T-helper 1 cell treated with Interleukin-12 subunit alpha and Interleukin-12 subunit beta and Interleukin-4 antibody, amounts not matched to agents 30 ng/mL and 1 ng/mL, for 36 hours (primary cell): Measurements from ENCODE around the gene SPOCK1. TPM values are rescaled to one million over a fixed set of nuclear protein-coding genes. Genes with fewer than 3 reads are reported as not detected.

ENCODE experiments used
- intact Hi-C: fragments of 100-400 bp; cut with micrococcal nuclease; formaldehyde crosslinking; loops from one replicate; pipeline ENCODE4 v1.15.1; 2024
- total RNA-seq: library from RNA; stranded (reverse); gene quantifications from 2 replicates; pipeline ENCODE4 v1.2.3, GENCODE V29; 2022

Gene SPOCK1
- total RNA-seq, 1 donor from 2014 or later: 0.27 TPM

- intact Hi-C loops: no loop called here
Measured at GRCh38 chr5:137366526-137366925, 132.6 kb downstream of the SPOCK1 start.

GRCh38 chr5:137365126-137365865, 133.8 kb downstream of the SPOCK1 start:
- intact Hi-C loops: no loop called here

GRCh38 chr5:137361280-137361679, 137.8 kb downstream of the SPOCK1 start:
- intact Hi-C loops: no loop called here

GRCh38 chr5:137360607-137361006, 138.5 kb downstream of the SPOCK1 start:
- intact Hi-C loops: no loop called here

- intact Hi-C loops: no loop called here
Measured at GRCh38 chr5:137359941-137360340, 139.2 kb downstream of the SPOCK1 start.

- intact Hi-C loops: no loop called here
Measured at GRCh38 chr5:137357436-137357835, 141.7 kb downstream of the SPOCK1 start.

GRCh38 chr5:137356127-137356526, 143.0 kb downstream of the SPOCK1 start:
- intact Hi-C loops: no loop called here

- intact Hi-C loops: no loop called here
Measured at GRCh38 chr5:137355708-137356107, 143.4 kb downstream of the SPOCK1 start.

GRCh38 chr5:137352095-137352494, 147.0 kb downstream of the SPOCK1 start:
- intact Hi-C loops: no loop called here

- intact Hi-C loops: no loop called here
Measured at GRCh38 chr5:137350791-137351190, 148.3 kb downstream of the SPOCK1 start.

- intact Hi-C loops: no loop called here
Measured at GRCh38 chr5:137348759-137349158, 150.4 kb downstream of the SPOCK1 start.

GRCh38 chr5:137347865-137348264, 151.3 kb downstream of the SPOCK1 start:
- intact Hi-C loops: no loop called here

GRCh38 chr5:137346281-137346680, 152.8 kb downstream of the SPOCK1 start:
- intact Hi-C loops: no loop called here

GRCh38 chr5:137345396-137345795, 153.7 kb downstream of the SPOCK1 start:
- intact Hi-C loops: no loop called here

GRCh38 chr5:137344723-137345322, 154.3 kb downstream of the SPOCK1 start:
- intact Hi-C loops: loop anchor here (1.0 kb wide), 1 partner anchor 154 kb away; the partner anchor contains the start of gene SPOCK1

- intact Hi-C loops: loop anchor here (1.0 kb wide), 1 partner anchor 155 kb away; the partner anchor contains the start of gene SPOCK1
Measured at GRCh38 chr5:137344021-137344420, 155.1 kb downstream of the SPOCK1 start.

GRCh38 chr5:137342764-137343163, 156.4 kb downstream of the SPOCK1 start:
- intact Hi-C loops: no loop called here

GRCh38 chr5:137341831-137342230, 157.3 kb downstream of the SPOCK1 start:
- intact Hi-C loops: no loop called here

GRCh38 chr5:137340881-137341280, 158.2 kb downstream of the SPOCK1 start:
- intact Hi-C loops: no loop called here

GRCh38 chr5:137336565-137337120, 162.5 kb downstream of the SPOCK1 start:
- intact Hi-C loops: no loop called here

- intact Hi-C loops: no loop called here
Measured at GRCh38 chr5:137336161-137336560, 163.0 kb downstream of the SPOCK1 start.

GRCh38 chr5:137335493-137335892, 163.6 kb downstream of the SPOCK1 start:
- intact Hi-C loops: no loop called here

GRCh38 chr5:137333928-137334327, 165.2 kb downstream of the SPOCK1 start:
- intact Hi-C loops: no loop called here
